WTC11 (cell line): ENCODE data around the gene ERFL. TPM values are rescaled to one million over a fixed set of nuclear protein-coding genes. Genes with fewer than 3 reads are reported as not detected.

Experiments used
- ATAC-seq: fragments of 200-7000 bp; cut with Tn5 transposase; 2 replicates; pipeline ENCODE4 v1.10.0; 2021; ENCODE audit warnings: mild to moderate bottlenecking, moderate library complexity
- CTCF ChIA-PET: fragments of 300-600 bp; sonication (Branson Sonifier 250); formaldehyde crosslinking; loops from one replicate; lab custom pipeline; 2021; ENCODE audit warnings: antibody characterized with exemption; lab: Charles Lee
- POLR2A ChIA-PET: fragments of 350-600 bp; sonication (Branson Sonifier 250); formaldehyde crosslinking; loops from one replicate; lab custom pipeline; 2021; ENCODE audit warnings: antibody characterized with exemption; lab: Charles Lee
- DNase-seq: peaks from one replicate; pipeline ENCODE4 v3.0.0; 2021; ENCODE audit warnings: low spot score
- H3K27ac Mint-ChIP-seq: 2 replicates; pipeline ENCODE4 v1.8.0; 2021; ENCODE audit warnings: mixed read lengths
- H3K27me3 Mint-ChIP-seq: 2 replicates; pipeline ENCODE4 v1.8.0; 2021; ENCODE audit warnings: low read depth, mild to moderate bottlenecking, moderate library complexity, mixed read lengths
- H3K36me3 Mint-ChIP-seq: 2 replicates; pipeline ENCODE4 v1.8.0; 2021; ENCODE audit warnings: mixed read lengths
- H3K4me1 Mint-ChIP-seq: 2 replicates; pipeline ENCODE4 v1.8.0; 2022; ENCODE audit warnings: mixed read lengths
- H3K4me3 Mint-ChIP-seq: 2 replicates; pipeline ENCODE4 v1.8.0; 2021; ENCODE audit warnings: mild to moderate bottlenecking, moderate library complexity, mixed read lengths
- H3K9me3 Mint-ChIP-seq: 2 replicates; pipeline ENCODE4 v1.8.0; 2021; ENCODE audit warnings: mixed read lengths
- ATF1 ChIP-seq: sonication (generic); formaldehyde crosslinking; IDR thresholded peaks from 2 replicates; pipeline ENCODE4 v1.8.1; 2023; ENCODE audit warnings: mild to moderate bottlenecking, moderate library complexity, missing genetic modification reagents
- CREM ChIP-seq: sonication (generic); formaldehyde crosslinking; IDR thresholded peaks from 2 replicates; pipeline ENCODE4 v1.8.1; 2022; ENCODE audit warnings: mild to moderate bottlenecking, missing genetic modification reagents, moderate library complexity
- ESRRA ChIP-seq: sonication (generic); formaldehyde crosslinking; IDR thresholded peaks from 2 replicates; pipeline ENCODE4 v1.8.1; 2022; ENCODE audit warnings: mild to moderate bottlenecking, missing genetic modification reagents, borderline replicate concordance
- FOXP1 ChIP-seq: sonication (generic); formaldehyde crosslinking; IDR thresholded peaks from 2 replicates; pipeline ENCODE4 v1.8.0; 2022; ENCODE audit warnings: missing genetic modification reagents, mild to moderate bottlenecking, moderate library complexity, borderline replicate concordance
- HMGA2 ChIP-seq: fragments of 250-450 bp; sonication (Bioruptor Pico); IDR thresholded peaks from 2 replicates; pipeline ENCODE4 v1.4.0; 2021; ENCODE audit warnings: mild to moderate bottlenecking, moderate library complexity
- IRF2 ChIP-seq: sonication (generic); formaldehyde crosslinking; IDR thresholded peaks from 2 replicates; pipeline ENCODE4 v1.8.0; 2022; ENCODE audit warnings: low read depth, missing genetic modification reagents, borderline replicate concordance
- MYBL2 ChIP-seq: sonication (generic); formaldehyde crosslinking; IDR thresholded peaks from 2 replicates; pipeline ENCODE4 v1.8.1; 2023; ENCODE audit warnings: mild to moderate bottlenecking, moderate library complexity, missing genetic modification reagents
- NFYB ChIP-seq: sonication (generic); formaldehyde crosslinking; conservative IDR thresholded peaks from 2 replicates; pipeline ENCODE4 v1.8.0; 2022; ENCODE audit warnings: low read depth, missing genetic modification reagents
- RORB ChIP-seq: fragments of 250-450 bp; sonication (Bioruptor Pico); IDR thresholded peaks from 2 replicates; pipeline ENCODE4 v1.9.0; 2021; ENCODE audit warnings: mild to moderate bottlenecking
- TEAD1 ChIP-seq: sonication (generic); formaldehyde crosslinking; IDR thresholded peaks from 2 replicates; pipeline ENCODE4 v1.8.0; 2022; ENCODE audit warnings: mild to moderate bottlenecking, missing genetic modification reagents
- ZNF121 ChIP-seq: sonication (generic); formaldehyde crosslinking; IDR thresholded peaks from 2 replicates; pipeline ENCODE4 v1.8.0; 2023; ENCODE audit warnings: missing genetic modification reagents
- ZNF138 ChIP-seq: sonication (generic); formaldehyde crosslinking; conservative IDR thresholded peaks from 2 replicates; pipeline ENCODE4 v1.8.1; 2022; ENCODE audit warnings: mild to moderate bottlenecking, moderate library complexity, missing genetic modification reagents
- ZNF317 ChIP-seq: sonication (generic); formaldehyde crosslinking; IDR thresholded peaks from 2 replicates; pipeline ENCODE4 v1.8.1; 2023; ENCODE audit warnings: low read depth, mild to moderate bottlenecking, moderate library complexity, missing genetic modification reagents, borderline replicate concordance
- total RNA-seq: library from RNA; stranded (reverse); gene quantifications from 3 replicates; pipeline ENCODE4 v1.2.3, GENCODE V29; 2021
- TF ChIP-seq, protein P1 (sequence below): sonication (generic); formaldehyde crosslinking; IDR thresholded peaks from 2 replicates; pipeline ENCODE4 v1.8.1; 2023; ENCODE audit warnings: mild to moderate bottlenecking, missing genetic modification reagents
- TF ChIP-seq, protein P2 (sequence below): sonication (generic); formaldehyde crosslinking; IDR thresholded peaks from 2 replicates; pipeline ENCODE4 v1.8.1; 2023; ENCODE audit warnings: mild to moderate bottlenecking, missing genetic modification reagents, moderate library complexity
- TF ChIP-seq, protein P3 (sequence below): sonication (generic); formaldehyde crosslinking; IDR thresholded peaks from 2 replicates; pipeline ENCODE4 v1.8.1; 2023; ENCODE audit warnings: mild to moderate bottlenecking, missing genetic modification reagents
- TF ChIP-seq, protein P4 (sequence below): sonication (generic); formaldehyde crosslinking; conservative IDR thresholded peaks from 2 replicates; pipeline ENCODE4 v1.8.1; 2022; ENCODE audit warnings: mild to moderate bottlenecking, missing genetic modification reagents
- TF ChIP-seq, protein P5 (sequence below): sonication (generic); formaldehyde crosslinking; IDR thresholded peaks from 2 replicates; pipeline ENCODE4 v1.8.1; 2022; ENCODE audit warnings: low read depth, mild to moderate bottlenecking, moderate library complexity, missing genetic modification reagents, borderline replicate concordance
- TF ChIP-seq, protein P6 (sequence below): sonication (generic); formaldehyde crosslinking; IDR thresholded peaks from 2 replicates; pipeline ENCODE4 v1.8.0; 2023; ENCODE audit warnings: missing genetic modification reagents
- TF ChIP-seq, protein P7 (sequence below): sonication (generic); formaldehyde crosslinking; IDR thresholded peaks from 2 replicates; pipeline ENCODE4 v1.8.1; 2023; ENCODE audit warnings: mild to moderate bottlenecking, moderate library complexity, missing genetic modification reagents
- TF ChIP-seq, protein P8 (sequence below): sonication (generic); formaldehyde crosslinking; conservative IDR thresholded peaks from 2 replicates; pipeline ENCODE4 v1.8.1; 2023; ENCODE audit warnings: mild to moderate bottlenecking, low read depth, missing genetic modification reagents, moderate library complexity

The ERFL gene
- total RNA-seq, 1 experiment from 2014 or later: 0.31 TPM

DNA sequence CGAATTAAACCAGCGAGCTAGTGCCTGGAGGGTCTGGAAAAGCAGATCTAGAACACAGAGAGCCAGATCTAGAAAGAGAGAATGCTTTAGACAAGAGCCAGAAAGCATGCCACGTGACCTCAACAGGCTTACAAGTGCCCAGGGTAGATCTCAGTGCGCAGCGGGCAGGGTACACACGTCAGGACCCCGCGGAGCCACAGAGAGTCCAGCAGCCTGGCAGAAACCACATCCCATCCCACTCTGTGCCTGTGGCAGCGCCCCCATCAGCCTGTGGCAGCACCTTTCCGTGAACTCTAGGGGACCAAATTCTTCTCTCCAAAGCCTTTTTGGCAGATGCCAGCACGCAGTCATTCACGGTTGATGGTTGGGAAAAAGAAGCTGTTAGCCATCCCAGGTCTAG, 39.3 kb downstream of the ERFL start:
- H3K9me3 Mint-ChIP-seq: no peaks in the 10 kb centered on the region
- H3K27me3 Mint-ChIP-seq: peaks cover under 1% of the 10 kb centered on the region; the same call in 1 of the 2 replicates
- no peak for ATAC-seq
- peaks cover 3% of the 10 kb centered on the region for H3K36me3 Mint-ChIP-seq
- H3K27ac Mint-ChIP-seq: no peak overlapping the region
- TF ChIP-seq ATF1 (CRISPR knock-in tag) (no peak), ZNF138 (no peak), ZNF121 (CRISPR knock-in tag) (no peak), TEAD1 (CRISPR knock-in tag) (no peak), ESRRA (no peak), IRF2 (CRISPR knock-in tag) (no peak), FOXP1 (CRISPR knock-in tag) (no peak), HMGA2 (no peak), ZNF317 (CRISPR knock-in tag) (no peak)
- TF ChIP-seq, protein P1, sequence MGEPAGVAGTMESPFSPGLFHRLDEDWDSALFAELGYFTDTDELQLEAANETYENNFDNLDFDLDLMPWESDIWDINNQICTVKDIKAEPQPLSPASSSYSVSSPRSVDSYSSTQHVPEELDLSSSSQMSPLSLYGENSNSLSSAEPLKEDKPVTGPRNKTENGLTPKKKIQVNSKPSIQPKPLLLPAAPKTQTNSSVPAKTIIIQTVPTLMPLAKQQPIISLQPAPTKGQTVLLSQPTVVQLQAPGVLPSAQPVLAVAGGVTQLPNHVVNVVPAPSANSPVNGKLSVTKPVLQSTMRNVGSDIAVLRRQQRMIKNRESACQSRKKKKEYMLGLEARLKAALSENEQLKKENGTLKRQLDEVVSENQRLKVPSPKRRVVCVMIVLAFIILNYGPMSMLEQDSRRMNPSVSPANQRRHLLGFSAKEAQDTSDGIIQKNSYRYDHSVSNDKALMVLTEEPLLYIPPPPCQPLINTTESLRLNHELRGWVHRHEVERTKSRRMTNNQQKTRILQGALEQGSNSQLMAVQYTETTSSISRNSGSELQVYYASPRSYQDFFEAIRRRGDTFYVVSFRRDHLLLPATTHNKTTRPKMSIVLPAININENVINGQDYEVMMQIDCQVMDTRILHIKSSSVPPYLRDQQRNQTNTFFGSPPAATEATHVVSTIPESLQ (CRISPR knock-in tag): no peak
- TF ChIP-seq, protein P2, sequence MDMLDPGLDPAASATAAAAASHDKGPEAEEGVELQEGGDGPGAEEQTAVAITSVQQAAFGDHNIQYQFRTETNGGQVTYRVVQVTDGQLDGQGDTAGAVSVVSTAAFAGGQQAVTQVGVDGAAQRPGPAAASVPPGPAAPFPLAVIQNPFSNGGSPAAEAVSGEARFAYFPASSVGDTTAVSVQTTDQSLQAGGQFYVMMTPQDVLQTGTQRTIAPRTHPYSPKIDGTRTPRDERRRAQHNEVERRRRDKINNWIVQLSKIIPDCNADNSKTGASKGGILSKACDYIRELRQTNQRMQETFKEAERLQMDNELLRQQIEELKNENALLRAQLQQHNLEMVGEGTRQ: no peak
- TF ChIP-seq, protein P3, sequence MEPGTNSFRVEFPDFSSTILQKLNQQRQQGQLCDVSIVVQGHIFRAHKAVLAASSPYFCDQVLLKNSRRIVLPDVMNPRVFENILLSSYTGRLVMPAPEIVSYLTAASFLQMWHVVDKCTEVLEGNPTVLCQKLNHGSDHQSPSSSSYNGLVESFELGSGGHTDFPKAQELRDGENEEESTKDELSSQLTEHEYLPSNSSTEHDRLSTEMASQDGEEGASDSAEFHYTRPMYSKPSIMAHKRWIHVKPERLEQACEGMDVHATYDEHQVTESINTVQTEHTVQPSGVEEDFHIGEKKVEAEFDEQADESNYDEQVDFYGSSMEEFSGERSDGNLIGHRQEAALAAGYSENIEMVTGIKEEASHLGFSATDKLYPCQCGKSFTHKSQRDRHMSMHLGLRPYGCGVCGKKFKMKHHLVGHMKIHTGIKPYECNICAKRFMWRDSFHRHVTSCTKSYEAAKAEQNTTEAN: no peak
- TF ChIP-seq, protein P4, sequence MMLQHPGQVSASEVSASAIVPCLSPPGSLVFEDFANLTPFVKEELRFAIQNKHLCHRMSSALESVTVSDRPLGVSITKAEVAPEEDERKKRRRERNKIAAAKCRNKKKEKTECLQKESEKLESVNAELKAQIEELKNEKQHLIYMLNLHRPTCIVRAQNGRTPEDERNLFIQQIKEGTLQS: no peak
- TF ChIP-seq, protein P5, sequence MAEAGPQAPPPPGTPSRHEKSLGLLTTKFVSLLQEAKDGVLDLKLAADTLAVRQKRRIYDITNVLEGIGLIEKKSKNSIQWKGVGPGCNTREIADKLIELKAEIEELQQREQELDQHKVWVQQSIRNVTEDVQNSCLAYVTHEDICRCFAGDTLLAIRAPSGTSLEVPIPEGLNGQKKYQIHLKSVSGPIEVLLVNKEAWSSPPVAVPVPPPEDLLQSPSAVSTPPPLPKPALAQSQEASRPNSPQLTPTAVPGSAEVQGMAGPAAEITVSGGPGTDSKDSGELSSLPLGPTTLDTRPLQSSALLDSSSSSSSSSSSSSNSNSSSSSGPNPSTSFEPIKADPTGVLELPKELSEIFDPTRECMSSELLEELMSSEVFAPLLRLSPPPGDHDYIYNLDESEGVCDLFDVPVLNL: no peak
- TF ChIP-seq, all 79 proteins: peak for 0
- peaks cover 30% of the 10 kb centered on the region for H3K4me1 Mint-ChIP-seq
- H3K4me3 Mint-ChIP-seq: no peak overlapping the region
- ChIA-PET CTCF (interaction anchor here (1.2 to 2.3 kb wide), 3 partner anchors 16 to 146 kb away, joined by 6 to 23 read pairs (median 6); no protein-coding TSS in a partner anchor), POLR2A (no interaction called here)
- DNase-seq: no peak

DNA sequence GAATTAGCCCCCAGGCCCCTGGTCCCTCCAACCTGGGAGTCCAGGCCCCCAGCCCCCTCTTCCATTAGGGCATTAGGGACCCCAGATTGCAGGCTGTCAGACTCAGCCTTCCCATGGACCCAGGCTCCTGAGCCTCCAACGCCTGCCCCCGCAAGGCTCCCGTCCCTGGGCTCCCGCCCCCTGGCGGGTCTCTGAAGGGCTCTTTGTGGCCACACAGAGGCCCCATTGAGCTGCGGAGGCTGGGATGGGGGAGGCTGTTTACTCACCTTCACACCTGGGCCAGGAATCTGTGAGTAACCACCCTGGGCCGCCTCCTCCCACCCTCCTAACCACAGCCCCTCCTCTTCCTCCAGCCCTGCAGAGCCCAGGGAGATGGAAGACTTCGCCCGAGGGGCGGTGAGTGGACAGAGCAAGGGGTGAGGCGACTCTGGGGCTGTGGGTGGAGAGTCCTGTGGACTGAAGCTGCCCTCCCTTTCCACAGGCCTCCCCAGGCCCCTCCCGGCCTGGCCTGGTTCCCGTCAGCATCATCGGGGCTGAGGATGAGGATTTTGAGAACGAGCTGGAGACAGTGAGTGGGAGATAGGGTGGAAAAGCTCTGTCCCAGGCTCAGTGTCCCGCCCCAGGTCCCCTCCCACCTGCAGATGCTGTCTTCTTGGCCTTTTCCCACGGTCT, 40.4 kb downstream of the ERFL start:
- POLR2A ChIA-PET: interaction anchor here (1.6 kb wide), 1 partner anchor 15 kb away, joined by 9 read pairs; no protein-coding TSS in a partner anchor
- Mint-ChIP-seq H3K36me3 (peaks cover 3% of the 10 kb centered on the region), H3K9me3 (no peaks in the 10 kb centered on the region), H3K27ac (0 out of 2 replicates have a peak overlapping the region, but pooled peaks have one; percentile 53), H3K4me1 (peaks cover 33% of the 10 kb centered on the region), H3K4me3 (no peak overlapping the region), H3K27me3 (peaks cover 4% of the 10 kb centered on the region; the same call in 1 of the 2 replicates)
- CTCF ChIA-PET: interaction anchor here (0.6 to 3.3 kb wide), 19 partner anchors 8 to 414 kb away, joined by 3 to 23 read pairs (median 4); partner anchors contain the start of genes PAFAH1B3, RABAC1 and RPS19
- ATAC-seq (peak; percentile 41), DNase-seq (peak; percentile 73)
- TF ChIP-seq MYBL2 (CRISPR knock-in tag) (no peak), RORB (no peak), NFYB (CRISPR knock-in tag) (no peak), FOXP1 (CRISPR knock-in tag) (no peak), CREM (CRISPR knock-in tag) (no peak)
- TF ChIP-seq, protein P3: no peak
- TF ChIP-seq, protein P6, sequence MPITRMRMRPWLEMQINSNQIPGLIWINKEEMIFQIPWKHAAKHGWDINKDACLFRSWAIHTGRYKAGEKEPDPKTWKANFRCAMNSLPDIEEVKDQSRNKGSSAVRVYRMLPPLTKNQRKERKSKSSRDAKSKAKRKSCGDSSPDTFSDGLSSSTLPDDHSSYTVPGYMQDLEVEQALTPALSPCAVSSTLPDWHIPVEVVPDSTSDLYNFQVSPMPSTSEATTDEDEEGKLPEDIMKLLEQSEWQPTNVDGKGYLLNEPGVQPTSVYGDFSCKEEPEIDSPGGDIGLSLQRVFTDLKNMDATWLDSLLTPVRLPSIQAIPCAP: no peak
- TF ChIP-seq, protein P7, sequence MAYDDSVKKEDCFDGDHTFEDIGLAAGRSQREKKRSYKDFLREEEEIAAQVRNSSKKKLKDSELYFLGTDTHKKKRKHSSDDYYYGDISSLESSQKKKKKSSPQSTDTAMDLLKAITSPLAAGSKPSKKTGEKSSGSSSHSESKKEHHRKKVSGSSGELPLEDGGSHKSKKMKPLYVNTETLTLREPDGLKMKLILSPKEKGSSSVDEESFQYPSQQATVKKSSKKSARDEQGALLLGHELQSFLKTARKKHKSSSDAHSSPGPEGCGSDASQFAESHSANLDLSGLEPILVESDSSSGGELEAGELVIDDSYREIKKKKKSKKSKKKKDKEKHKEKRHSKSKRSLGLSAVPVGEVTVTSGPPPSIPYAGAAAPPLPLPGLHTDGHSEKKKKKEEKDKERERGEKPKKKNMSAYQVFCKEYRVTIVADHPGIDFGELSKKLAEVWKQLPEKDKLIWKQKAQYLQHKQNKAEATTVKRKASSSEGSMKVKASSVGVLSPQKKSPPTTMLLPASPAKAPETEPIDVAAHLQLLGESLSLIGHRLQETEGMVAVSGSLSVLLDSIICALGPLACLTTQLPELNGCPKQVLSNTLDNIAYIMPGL (CRISPR knock-in tag): no peak
- TF ChIP-seq, protein P8, sequence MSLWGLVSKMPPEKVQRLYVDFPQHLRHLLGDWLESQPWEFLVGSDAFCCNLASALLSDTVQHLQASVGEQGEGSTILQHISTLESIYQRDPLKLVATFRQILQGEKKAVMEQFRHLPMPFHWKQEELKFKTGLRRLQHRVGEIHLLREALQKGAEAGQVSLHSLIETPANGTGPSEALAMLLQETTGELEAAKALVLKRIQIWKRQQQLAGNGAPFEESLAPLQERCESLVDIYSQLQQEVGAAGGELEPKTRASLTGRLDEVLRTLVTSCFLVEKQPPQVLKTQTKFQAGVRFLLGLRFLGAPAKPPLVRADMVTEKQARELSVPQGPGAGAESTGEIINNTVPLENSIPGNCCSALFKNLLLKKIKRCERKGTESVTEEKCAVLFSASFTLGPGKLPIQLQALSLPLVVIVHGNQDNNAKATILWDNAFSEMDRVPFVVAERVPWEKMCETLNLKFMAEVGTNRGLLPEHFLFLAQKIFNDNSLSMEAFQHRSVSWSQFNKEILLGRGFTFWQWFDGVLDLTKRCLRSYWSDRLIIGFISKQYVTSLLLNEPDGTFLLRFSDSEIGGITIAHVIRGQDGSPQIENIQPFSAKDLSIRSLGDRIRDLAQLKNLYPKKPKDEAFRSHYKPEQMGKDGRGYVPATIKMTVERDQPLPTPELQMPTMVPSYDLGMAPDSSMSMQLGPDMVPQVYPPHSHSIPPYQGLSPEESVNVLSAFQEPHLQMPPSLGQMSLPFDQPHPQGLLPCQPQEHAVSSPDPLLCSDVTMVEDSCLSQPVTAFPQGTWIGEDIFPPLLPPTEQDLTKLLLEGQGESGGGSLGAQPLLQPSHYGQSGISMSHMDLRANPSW: no peak
